ENCODE data around the gene GBX2. TPM values are rescaled to one million over a fixed set of nuclear protein-coding genes. Genes with fewer than 3 reads are reported as not detected.

Gene GBX2
- total and polyA plus RNA-seq, 3 experiments from 2014 or later: not detected

DNA sequence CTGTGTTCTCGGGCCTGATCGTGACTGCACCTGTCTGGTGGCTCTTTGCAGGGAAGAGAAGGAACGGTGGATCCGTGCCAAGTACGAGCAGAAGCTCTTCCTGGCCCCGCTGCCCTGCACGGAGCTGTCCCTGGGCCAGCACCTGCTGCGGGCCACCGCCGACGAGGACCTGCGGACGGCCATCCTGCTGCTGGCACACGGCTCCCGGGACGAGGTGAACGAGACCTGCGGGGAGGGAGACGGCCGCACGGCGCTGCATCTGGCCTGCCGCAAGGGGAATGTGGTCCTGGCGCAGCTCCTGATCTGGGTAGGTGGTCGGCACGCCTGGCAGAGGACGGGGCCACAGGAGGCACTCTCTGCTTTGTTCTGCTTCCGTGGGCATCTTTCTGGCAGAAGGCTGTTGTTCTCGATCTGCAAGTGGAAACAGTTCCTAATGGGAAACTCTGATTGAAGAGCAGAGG lies 48.0 kb downstream of the GBX2 start:
- Mint-ChIP-seq H3K9me3 (no peaks in the 10 kb centered on the region), H3K27me3 (peaks cover 2 to 4% of the 10 kb centered on the region in 2 donors), H3K36me3 (peaks cover 0 to 3% (median 0%) of the 10 kb centered on the region in 3 donors), H3K27ac (no peak overlapping the region), H3K4me3 (no peak overlapping the region), H3K4me1 (no peaks in the 10 kb centered on the region)
- Histone ChIP-seq H3K4me1 (ENCODE audit: insufficient read depth, low read length) (no peaks in the 10 kb centered on the region), H3K9me3 (ENCODE audit: low read length) (no peaks in the 10 kb centered on the region), H3K27ac (ENCODE audit: low read depth, low read length) (no peak overlapping the region), H3K27me3 (ENCODE audit: insufficient read depth, low read length, poor library complexity, severe bottlenecking) (no peaks in the 10 kb centered on the region), H3K4me3 (ENCODE audit: low read length) (no peak overlapping the region), H3K36me3 (ENCODE audit: insufficient read depth, low read length) (no peaks in the 10 kb centered on the region)
- ChIA-PET POLR2A (no interaction called here), CTCF (no interaction called here)
- no peak for DNase-seq

DNA sequence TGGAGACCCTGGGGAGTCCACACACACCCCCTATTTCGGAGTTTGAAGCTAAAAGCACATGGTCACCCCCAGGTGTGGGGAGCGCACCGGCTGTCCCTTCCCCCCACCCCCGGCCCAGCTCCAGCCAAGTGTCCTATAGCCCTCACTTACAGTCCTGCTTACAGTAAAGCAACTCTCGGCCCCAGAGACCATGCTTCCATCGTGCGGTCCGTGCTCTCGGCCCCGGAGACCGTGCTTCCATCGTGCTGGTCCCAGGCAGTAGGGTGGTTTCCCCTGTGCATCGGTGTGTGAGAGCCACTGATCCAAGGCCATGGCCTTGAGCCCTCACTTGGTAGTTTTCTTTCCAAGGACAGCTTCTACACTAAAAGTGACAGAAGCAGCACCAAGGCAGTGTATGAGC lies 48.7 kb downstream of the GBX2 start:
- Histone ChIP-seq H3K9me3 (ENCODE audit: low read length) (no peaks in the 10 kb centered on the region), H3K4me3 (ENCODE audit: low read length) (no peak overlapping the region), H3K27ac (ENCODE audit: low read depth, low read length) (no peak overlapping the region), H3K36me3 (ENCODE audit: insufficient read depth, low read length) (no peaks in the 10 kb centered on the region), H3K4me1 (ENCODE audit: insufficient read depth, low read length) (no peaks in the 10 kb centered on the region), H3K27me3 (ENCODE audit: insufficient read depth, low read length, poor library complexity, severe bottlenecking) (no peaks in the 10 kb centered on the region)
- no peak overlapping the region for H3K27ac Mint-ChIP-seq
- peaks cover 0 to 1% (median 0%) of the 10 kb centered on the region in 3 donors for H3K36me3 Mint-ChIP-seq
- no peak overlapping the region for H3K4me3 Mint-ChIP-seq
- POLR2A ChIA-PET: no interaction called here
- H3K9me3 Mint-ChIP-seq: peaks cover 0 to 3% (median 0%) of the 10 kb centered on the region in 5 donors
- no peaks in the 10 kb centered on the region for H3K4me1 Mint-ChIP-seq
- peaks cover 2 to 4% of the 10 kb centered on the region in 2 donors for H3K27me3 Mint-ChIP-seq
- no peak for DNase-seq
- CTCF ChIA-PET: no interaction called here

DNA sequence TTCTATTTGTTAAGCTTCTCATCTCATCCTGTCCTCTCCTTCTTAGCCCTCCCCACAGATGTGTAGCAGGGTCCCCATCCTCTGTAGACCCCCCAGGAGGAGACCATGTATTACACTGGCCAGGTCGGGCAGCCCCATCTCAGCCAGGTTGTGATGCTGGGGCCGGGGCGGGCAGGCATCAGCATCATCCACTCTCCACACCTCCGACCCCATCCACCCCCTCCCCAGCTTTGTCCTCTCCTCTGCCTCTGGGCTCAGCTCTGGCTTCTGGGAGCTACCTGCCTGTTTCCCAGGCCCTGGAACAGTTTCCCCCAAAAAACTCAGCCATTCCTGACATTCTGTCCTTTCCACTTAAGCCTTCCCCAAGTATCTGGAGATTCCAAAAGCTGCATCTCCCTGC lies 49.2 kb downstream of the GBX2 start:
- Mint-ChIP-seq H3K27ac (no peak overlapping the region), H3K27me3 (peaks cover 2 to 4% of the 10 kb centered on the region in 2 donors), H3K36me3 (no peaks in the 10 kb centered on the region), H3K9me3 (peaks cover 0 to 3% (median 0%) of the 10 kb centered on the region in 5 donors), H3K4me1 (no peaks in the 10 kb centered on the region), H3K4me3 (no peak overlapping the region)
- Histone ChIP-seq H3K27me3 (ENCODE audit: insufficient read depth, low read length, poor library complexity, severe bottlenecking) (no peaks in the 10 kb centered on the region), H3K4me1 (ENCODE audit: insufficient read depth, low read length) (no peaks in the 10 kb centered on the region), H3K9me3 (ENCODE audit: low read length) (no peaks in the 10 kb centered on the region), H3K36me3 (ENCODE audit: insufficient read depth, low read length) (no peaks in the 10 kb centered on the region), H3K27ac (ENCODE audit: low read depth, low read length) (no peak overlapping the region), H3K4me3 (ENCODE audit: low read length) (no peak overlapping the region)
- no peak for DNase-seq
- ChIA-PET CTCF (no interaction called here), POLR2A (no interaction called here)

DNA sequence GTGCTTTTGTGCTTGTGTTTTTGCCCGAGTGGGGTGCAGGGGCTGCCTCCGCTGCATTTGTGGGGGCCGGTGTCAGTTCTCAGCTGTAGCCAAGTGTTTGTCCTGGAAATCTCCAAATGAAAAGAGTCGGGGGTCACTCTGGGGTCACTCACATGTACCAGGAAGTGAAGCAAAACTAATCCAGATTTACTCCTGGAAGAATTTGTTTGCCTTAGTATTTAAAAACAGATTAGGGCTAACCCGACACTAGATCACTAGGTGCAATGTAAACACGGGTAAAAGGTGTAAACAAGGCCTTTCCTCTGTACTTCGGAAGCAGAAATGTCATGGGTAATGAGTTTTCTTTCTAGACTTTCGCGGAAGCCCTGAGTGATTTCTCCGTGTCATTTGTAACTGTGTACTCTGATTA lies 50.3 kb downstream of the GBX2 start:
- CTCF ChIA-PET: no interaction called here
- H3K27me3 Mint-ChIP-seq: peaks cover 2 to 4% of the 10 kb centered on the region in 2 donors
- Histone ChIP-seq H3K27me3 (ENCODE audit: insufficient read depth, low read length, poor library complexity, severe bottlenecking) (no peaks in the 10 kb centered on the region), H3K4me1 (ENCODE audit: insufficient read depth, low read length) (no peaks in the 10 kb centered on the region), H3K36me3 (ENCODE audit: insufficient read depth, low read length) (no peaks in the 10 kb centered on the region), H3K9me3 (ENCODE audit: low read length) (no peaks in the 10 kb centered on the region), H3K4me3 (ENCODE audit: low read length) (no peak overlapping the region), H3K27ac (ENCODE audit: low read depth, low read length) (no peak overlapping the region)
- no peaks in the 10 kb centered on the region for H3K4me1 Mint-ChIP-seq
- H3K36me3 Mint-ChIP-seq: no peaks in the 10 kb centered on the region
- peaks cover 0 to 3% (median 0%) of the 10 kb centered on the region in 5 donors for H3K9me3 Mint-ChIP-seq
- POLR2A ChIA-PET: no interaction called here
- no peak overlapping the region for H3K27ac Mint-ChIP-seq
- DNase-seq: no peak
- no peak overlapping the region for H3K4me3 Mint-ChIP-seq

DNA sequence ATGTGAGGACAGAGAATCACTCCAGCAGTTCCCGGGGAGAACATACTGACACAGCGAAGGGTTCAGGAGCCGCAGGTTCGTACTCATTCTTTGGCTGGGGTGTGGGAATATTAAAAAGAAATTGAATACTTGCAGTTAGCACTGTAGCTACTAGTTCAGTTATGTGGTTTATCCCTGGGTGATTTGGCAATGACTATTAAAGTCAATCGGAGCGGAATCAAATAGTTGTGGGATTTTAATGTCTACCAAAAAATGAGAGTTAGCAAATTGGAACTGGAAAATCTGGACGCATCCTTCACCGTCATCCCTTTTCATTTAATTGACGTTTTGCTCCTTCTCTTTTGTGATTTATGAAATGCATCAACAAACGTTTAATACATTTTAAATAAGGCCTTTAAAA lies 50.8 kb downstream of the GBX2 start:
- ChIA-PET POLR2A (no interaction called here), CTCF (no interaction called here)
- Histone ChIP-seq H3K36me3 (ENCODE audit: insufficient read depth, low read length) (no peaks in the 10 kb centered on the region), H3K9me3 (ENCODE audit: low read length) (no peaks in the 10 kb centered on the region), H3K27me3 (ENCODE audit: insufficient read depth, low read length, poor library complexity, severe bottlenecking) (no peaks in the 10 kb centered on the region), H3K4me1 (ENCODE audit: insufficient read depth, low read length) (no peaks in the 10 kb centered on the region), H3K27ac (ENCODE audit: low read depth, low read length) (no peak overlapping the region), H3K4me3 (ENCODE audit: low read length) (no peak overlapping the region)
- no peaks in the 10 kb centered on the region for H3K36me3 Mint-ChIP-seq
- H3K27me3 Mint-ChIP-seq: peaks cover 2 to 4% of the 10 kb centered on the region in 2 donors
- no peak overlapping the region for H3K4me3 Mint-ChIP-seq
- no peak for DNase-seq
- H3K9me3 Mint-ChIP-seq: peaks cover 0 to 3% (median 0%) of the 10 kb centered on the region in 5 donors
- H3K27ac Mint-ChIP-seq: no peak overlapping the region
- no peaks in the 10 kb centered on the region for H3K4me1 Mint-ChIP-seq

Other genes starting within 250 kb of the GBX2 start
- gene ASB18, start 96.0 kb upstream of the GBX2 start, total RNA-seq: not detected
- not detected for gene ASB18, start 96.0 kb upstream of the GBX2 start, polyA plus RNA-seq

Measured in CD8-positive, alpha-beta memory T cell (primary cell).